Tibial nerve (tissue), 4 donors: ENCODE measurements around the gene MRTFB. TPM values are rescaled to one million over a fixed set of nuclear protein-coding genes. Genes with fewer than 3 reads are reported as not detected.

Experiments used
- DNase-seq, 2 donors: peaks; one replicate each; pipeline ENCODE4 v3.0.0-alpha.2; 2019; ENCODE audit warnings: low spot score in 2 of 2
- H3K27ac ChIP-seq, 4 donors: fragments of 200-600 bp; sonication (generic) in 3 of 4; one replicate each; pipeline ENCODE4 v1.5.1; 2017 to 2019; ENCODE audit warnings: mild to moderate bottlenecking in 1 of 4
- H3K27me3 ChIP-seq, 2 donors: fragments of 200-600 bp; sonication (generic) in 1 of 2; one replicate each; pipeline versions ENCODE4 v1.5.1 to v1.6.0; 2017 to 2019
- H3K36me3 ChIP-seq, 3 donors: fragments of 200-600 bp; sonication (generic); one replicate each; pipeline ENCODE4 v1.5.1; 2018 to 2019
- H3K4me1 ChIP-seq, 4 donors: fragments of 200-600 bp; sonication (generic) in 3 of 4; one replicate each; pipeline ENCODE4 v1.5.1; 2017 to 2019
- H3K4me3 ChIP-seq, 4 donors: fragments of 200-600 bp; sonication (generic) in 3 of 4; one replicate each; pipeline ENCODE4 v1.5.1; 2017 to 2019; ENCODE audit warnings: mild to moderate bottlenecking in 1 of 4, moderate library complexity in 1 of 4
- H3K9me3 ChIP-seq, 4 donors: fragments of 200-600 bp; sonication (generic) in 3 of 4; one replicate each; pipeline ENCODE4 v1.5.1; 2017 to 2019
- EP300 ChIP-seq, 2 donors: sonication (generic); formaldehyde crosslinking; IDR thresholded peaks; one replicate each; pipeline ENCODE4 v1.6.1; 2017; ENCODE audit warnings: antibody characterized with exemption in 2 of 2, mild to moderate bottlenecking in 1 of 2
- POLR2A ChIP-seq, 2 donors: fragments of 450-650 bp; IDR thresholded peaks; one replicate each; pipeline ENCODE4 v1.6.1; 2017; ENCODE audit warnings: antibody characterized with exemption in 2 of 2, mild to moderate bottlenecking in 2 of 2, moderate library complexity in 2 of 2
- WGBS, 2 donors: methylation state at CpG; one replicate each; pipeline ENCODE4 v1.1.5; 2018; 5-methylcytosine and 5-hydroxymethylcytosine counted together
- total RNA-seq, 4 donors: library from RNA; depleted of rRNA; stranded (reverse); fragments of >200 nt; gene quantifications; one replicate each; pipeline ENCODE4 v1.1.0, GENCODE V29; 2016
- TF ChIP-seq, protein P1 (sequence below), 5 experiments: fragments of 200-600 bp in 3 of 5; fragments of 450-650 bp in 2 of 5; sonication (generic) in 3 of 5; IDR thresholded peaks; one replicate each; pipeline ENCODE4 v1.5.1; 2016 to 2019; ENCODE audit warnings: antibody characterized with exemption in 5 of 5, mild to moderate bottlenecking in 3 of 5, moderate library complexity in 2 of 5

MRTFB gene
- total RNA-seq, 4 donors from 2014 or later, result 35.6 to 76.9 (median 61.8) TPM

DNA sequence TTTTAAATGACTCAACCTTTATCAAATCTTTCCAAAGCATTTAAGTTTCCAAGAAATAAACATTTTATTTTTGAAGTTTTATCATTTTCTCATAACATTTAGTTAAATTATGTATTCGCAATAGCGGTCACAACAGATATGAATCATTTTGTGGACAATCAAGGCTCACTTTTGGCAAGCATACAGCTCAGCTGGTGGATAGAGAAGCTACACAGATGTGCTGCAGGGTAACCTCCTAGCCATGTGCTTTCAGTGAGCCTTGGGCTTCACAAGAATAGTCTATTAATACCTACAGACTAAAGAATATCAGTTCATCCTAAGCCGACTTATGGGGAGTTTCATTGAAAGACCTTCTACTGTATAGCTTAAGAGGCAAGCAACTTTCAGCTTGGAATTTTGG, 144.8 kb downstream of the MRTFB start:
- Histone ChIP-seq H3K27ac (no peak overlapping the region), H3K27me3 (no peaks in the 10 kb centered on the region), H3K36me3 (peaks cover 0 to 66% (median 2%) of the 10 kb centered on the region in 3 donors), H3K4me3 (no peak overlapping the region), H3K4me1 (no peaks in the 10 kb centered on the region), H3K9me3 (no peaks in the 10 kb centered on the region)
- TF ChIP-seq EP300 (IDR thresholded peaks at IDR 0.05) (no peak), POLR2A (IDR thresholded peaks at IDR 0.05) (no peak)
- TF ChIP-seq, protein P1, sequence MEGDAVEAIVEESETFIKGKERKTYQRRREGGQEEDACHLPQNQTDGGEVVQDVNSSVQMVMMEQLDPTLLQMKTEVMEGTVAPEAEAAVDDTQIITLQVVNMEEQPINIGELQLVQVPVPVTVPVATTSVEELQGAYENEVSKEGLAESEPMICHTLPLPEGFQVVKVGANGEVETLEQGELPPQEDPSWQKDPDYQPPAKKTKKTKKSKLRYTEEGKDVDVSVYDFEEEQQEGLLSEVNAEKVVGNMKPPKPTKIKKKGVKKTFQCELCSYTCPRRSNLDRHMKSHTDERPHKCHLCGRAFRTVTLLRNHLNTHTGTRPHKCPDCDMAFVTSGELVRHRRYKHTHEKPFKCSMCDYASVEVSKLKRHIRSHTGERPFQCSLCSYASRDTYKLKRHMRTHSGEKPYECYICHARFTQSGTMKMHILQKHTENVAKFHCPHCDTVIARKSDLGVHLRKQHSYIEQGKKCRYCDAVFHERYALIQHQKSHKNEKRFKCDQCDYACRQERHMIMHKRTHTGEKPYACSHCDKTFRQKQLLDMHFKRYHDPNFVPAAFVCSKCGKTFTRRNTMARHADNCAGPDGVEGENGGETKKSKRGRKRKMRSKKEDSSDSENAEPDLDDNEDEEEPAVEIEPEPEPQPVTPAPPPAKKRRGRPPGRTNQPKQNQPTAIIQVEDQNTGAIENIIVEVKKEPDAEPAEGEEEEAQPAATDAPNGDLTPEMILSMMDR (IDR thresholded peaks at IDR 0.05), result no peak
- no peak for DNase-seq
- WGBS, 2 donors, result 94 to 96% methylated on average over 3 of the region's 3 CpGs

DNA sequence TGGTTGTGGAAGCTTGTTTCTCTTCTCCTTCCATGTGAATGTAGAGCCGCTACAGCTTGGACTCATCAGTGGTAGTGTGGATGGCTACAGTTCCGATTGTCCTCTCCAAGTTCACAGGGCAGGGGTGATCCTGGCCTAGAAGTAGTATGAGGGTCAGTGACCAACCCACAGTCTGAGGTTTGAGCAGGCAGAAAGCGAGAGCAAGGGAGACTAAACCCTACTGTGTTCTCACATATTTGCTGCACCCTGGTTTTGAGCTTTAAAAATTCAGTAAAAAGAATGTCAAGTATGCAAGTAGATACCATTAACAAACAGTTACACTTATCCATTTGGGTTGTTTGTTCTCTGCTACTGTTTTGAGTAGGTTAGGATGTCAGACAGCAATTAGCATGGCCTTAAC, 148.9 kb downstream of the MRTFB start:
- no peaks in the 10 kb centered on the region for H3K27me3 ChIP-seq
- no peak overlapping the region for H3K4me3 ChIP-seq
- H3K4me1 ChIP-seq, result no peaks in the 10 kb centered on the region
- 67 to 80% methylated on average over 3 of the region's 3 CpGs for WGBS, 2 donors
- no peak for DNase-seq
- TF ChIP-seq, protein P1 (IDR thresholded peaks at IDR 0.05), result no peak
- TF ChIP-seq EP300 (IDR thresholded peaks at IDR 0.05), result no peak
- no peak for TF ChIP-seq POLR2A (IDR thresholded peaks at IDR 0.05)
- H3K36me3 ChIP-seq, result peaks cover 5 to 83% (median 5%) of the 10 kb centered on the region in 3 donors
- H3K9me3 ChIP-seq, result no peaks in the 10 kb centered on the region
- H3K27ac ChIP-seq, result no peak overlapping the region

DNA sequence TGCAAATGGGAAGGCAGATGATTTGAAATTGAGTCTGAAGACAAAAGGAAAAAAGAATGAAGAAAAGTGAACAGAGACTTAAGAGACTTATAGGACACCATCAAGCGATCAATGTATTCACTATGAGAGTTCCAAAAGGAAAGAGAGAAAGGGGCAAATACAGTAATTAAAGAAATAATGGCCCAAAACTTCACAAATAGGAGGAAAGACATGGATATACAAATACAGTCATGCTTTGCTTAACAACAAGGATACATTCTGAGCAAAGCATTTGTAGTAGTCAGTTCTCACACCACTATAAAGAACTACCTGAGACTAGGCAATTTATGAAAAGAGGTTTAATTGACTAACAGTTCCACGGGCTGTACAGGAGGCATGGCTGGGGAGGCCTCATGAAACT, 152.5 kb downstream of the MRTFB start:
- Histone ChIP-seq H3K36me3 (peaks cover 3 to 80% (median 5%) of the 10 kb centered on the region in 3 donors), H3K27me3 (no peaks in the 10 kb centered on the region), H3K9me3 (no peaks in the 10 kb centered on the region), H3K4me3 (no peak overlapping the region), H3K4me1 (no peaks in the 10 kb centered on the region), H3K27ac (no peak overlapping the region)
- DNase-seq, result no peak
- TF ChIP-seq EP300 (IDR thresholded peaks at IDR 0.05) (no peak), POLR2A (IDR thresholded peaks at IDR 0.05) (no peak)
- TF ChIP-seq, protein P1 (IDR thresholded peaks at IDR 0.05), result no peak
- 97 to 99% methylated on average over 2 of the region's 2 CpGs for WGBS, 2 donors

DNA sequence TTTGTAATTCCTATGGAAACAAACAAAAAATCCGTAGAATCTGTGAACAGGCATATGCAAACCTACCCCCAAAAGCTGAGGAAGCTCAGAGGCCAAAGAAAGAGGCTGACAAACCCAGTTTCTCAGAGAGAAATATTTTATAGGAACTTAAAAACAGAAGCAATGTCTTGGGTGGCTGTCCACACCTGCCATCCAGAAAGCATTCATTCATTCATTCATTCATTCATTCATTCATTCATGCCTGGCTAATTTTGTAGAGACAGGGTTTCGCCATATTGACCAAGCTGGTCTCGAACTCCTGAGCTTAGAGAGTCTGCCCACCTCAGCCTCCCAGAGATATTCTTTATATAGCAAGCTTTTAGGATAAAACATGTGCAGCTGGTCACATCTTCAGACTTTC, 154.3 kb downstream of the MRTFB start:
- no peak for DNase-seq
- TF ChIP-seq, protein P1 (IDR thresholded peaks at IDR 0.05), result no peak
- TF ChIP-seq EP300 (IDR thresholded peaks at IDR 0.05) (no peak), POLR2A (IDR thresholded peaks at IDR 0.05) (no peak)
- Histone ChIP-seq H3K4me1 (no peaks in the 10 kb centered on the region), H3K27ac (no peak overlapping the region), H3K36me3 (peaks cover 3 to 70% (median 5%) of the 10 kb centered on the region in 3 donors), H3K9me3 (no peaks in the 10 kb centered on the region), H3K4me3 (no peak overlapping the region), H3K27me3 (no peaks in the 10 kb centered on the region)
- WGBS, 2 donors, result 93 to 95% methylated on average over 3 of the region's 3 CpGs

DNA sequence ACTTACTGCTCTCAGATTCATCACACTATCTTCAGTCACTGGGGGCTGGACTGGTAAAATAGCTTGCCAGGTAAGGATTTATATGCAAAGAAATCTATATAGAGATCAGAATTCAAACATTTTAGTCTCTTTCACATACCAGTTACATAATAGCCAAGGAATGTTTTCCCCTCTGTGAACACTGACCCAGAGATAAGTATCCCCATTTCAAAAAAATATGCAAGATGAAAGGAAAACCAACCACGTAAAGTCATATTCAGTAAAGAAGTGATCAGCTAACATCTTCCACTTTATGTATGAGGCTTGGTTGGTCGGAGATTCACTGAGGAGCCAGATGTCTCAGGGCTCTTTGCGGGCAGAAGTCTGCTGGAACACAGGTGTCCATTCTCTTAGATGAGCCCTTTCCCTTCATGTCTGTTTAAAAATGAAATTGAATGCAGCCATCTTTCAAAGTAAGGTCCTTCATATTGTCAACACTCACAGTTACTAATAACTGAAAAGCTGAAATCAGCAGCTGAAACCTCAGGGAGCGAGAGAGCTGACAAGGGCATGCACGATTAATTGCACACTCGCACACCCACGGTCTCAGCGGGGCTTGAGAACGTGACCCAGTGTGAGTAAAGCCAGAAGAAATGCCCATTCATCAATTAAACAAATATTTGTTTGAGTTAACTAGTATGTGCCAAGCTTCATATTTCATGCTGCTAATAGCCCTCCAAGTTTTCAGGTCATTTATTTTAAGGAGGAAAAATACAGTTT, 161.2 kb downstream of the MRTFB start:
- H3K4me3 ChIP-seq, result no peak overlapping the region

More for the DNA sequence above, 161.2 kb downstream of the MRTFB start:
- no peaks in the 10 kb centered on the region for H3K27me3 ChIP-seq
- H3K4me1 ChIP-seq, result peaks cover 0 to 6% (median 0%) of the 10 kb centered on the region in 4 donors
- 50 to 63% methylated on average over 9 of the region's 9 CpGs for WGBS, 2 donors
- H3K9me3 ChIP-seq, result no peaks in the 10 kb centered on the region
- TF ChIP-seq, protein P1 (IDR thresholded peaks at IDR 0.05), result no peak
- no peak for TF ChIP-seq POLR2A (IDR thresholded peaks at IDR 0.05)
- TF ChIP-seq EP300 (IDR thresholded peaks at IDR 0.05), result no peak
- H3K27ac ChIP-seq, result no peak overlapping the region
- DNase-seq, result no peak
- H3K36me3 ChIP-seq, result peaks cover 0 to 44% (median 0%) of the 10 kb centered on the region in 3 donors
